ENCODE results near the gene PARVA.

GRCh38 chr11:12556155-12556554 is 178.8 kb downstream of the PARVA start:
- TF ChIP-seq CTCF (IDR thresholded peaks at IDR 0.05; ENCODE audit: poor library complexity) (no peak), EZH2phosphoT487 (IDR thresholded peaks at IDR 0.05; ENCODE audit: low read depth, severe bottlenecking, unreplicated experiment) (no peak)
